ENCODE data around the gene SOX3. TPM values are rescaled to one million over a fixed set of nuclear protein-coding genes. Genes with fewer than 3 reads are reported as not detected.

Gene SOX3
- total RNA-seq, 4 donors from 2014 or later: not detected

- DNase-seq (ENCODE audit: low spot score) (no peak), ATAC-seq (ENCODE audit: low FRiP score) (no peak)
- no peak for TF ChIP-seq CTCF (IDR thresholded peaks at IDR 0.05)
Measured at GRCh38 chrX:140500441-140500840, 4.4 kb downstream of the SOX3 start.

- TF ChIP-seq CTCF (IDR thresholded peaks at IDR 0.05): no peak
- DNase-seq (ENCODE audit: low spot score) (no peak), ATAC-seq (ENCODE audit: low FRiP score) (no peak)
Measured at GRCh38 chrX:140495739-140496138, 9.1 kb downstream of the SOX3 start.

- no peak for DNase-seq (ENCODE audit: low spot score)
- no peak for TF ChIP-seq CTCF (IDR thresholded peaks at IDR 0.05)
- no peak for ATAC-seq (ENCODE audit: low FRiP score)
Measured at GRCh38 chrX:140492066-140492994, 12.5 kb downstream of the SOX3 start.

- DNase-seq (ENCODE audit: low spot score): no peak
- no peak for TF ChIP-seq CTCF (IDR thresholded peaks at IDR 0.05)
- no peak for ATAC-seq (ENCODE audit: low FRiP score)
Measured at GRCh38 chrX:140480765-140481164, 24.1 kb downstream of the SOX3 start.

- ATAC-seq (ENCODE audit: low FRiP score) (no peak), DNase-seq (ENCODE audit: low spot score) (no peak)
- TF ChIP-seq CTCF (IDR thresholded peaks at IDR 0.05): no peak
Measured at GRCh38 chrX:140477987-140478386, 26.9 kb downstream of the SOX3 start.

GRCh38 chrX:140475025-140475424, 29.8 kb downstream of the SOX3 start:
- no peak for TF ChIP-seq CTCF (IDR thresholded peaks at IDR 0.05)
- ATAC-seq (ENCODE audit: low FRiP score) (no peak), DNase-seq (ENCODE audit: low spot score) (no peak)

GRCh38 chrX:140467211-140467610, 37.7 kb downstream of the SOX3 start:
- TF ChIP-seq CTCF (IDR thresholded peaks at IDR 0.05): no peak
- no peak for ATAC-seq (ENCODE audit: low FRiP score)
- DNase-seq (ENCODE audit: low spot score): no peak

Measured in omental fat pad (tissue), 4 donors.